SK-N-SH treated with all-trans-retinoic acid at 6 μM for 48 hours (cell line): ENCODE results near the gene UGGT2.

Experiments
- ATAC-seq: fragments of 200-7000 bp; cut with Tn5 transposase; 3 replicates; pipeline ENCODE4 v1.9.1; 2020; ENCODE audit warnings: mild to moderate bottlenecking, moderate library complexity
- ARNTL ChIP-seq: fragments of 450-650 bp; formaldehyde crosslinking; IDR thresholded peaks from 2 replicates; pipeline ENCODE4 v1.5.0; 2020; ENCODE audit warnings: low read depth, mild to moderate bottlenecking, moderate library complexity, borderline replicate concordance
- BACH2 ChIP-seq: fragments of 250-450 bp; sonication (Bioruptor Pico); IDR thresholded peaks from 2 replicates; pipeline ENCODE4 v1.9.0; 2021; ENCODE audit warnings: mild to moderate bottlenecking, borderline replicate concordance
- CREB5 ChIP-seq: fragments of 250-450 bp; sonication (Bioruptor Pico); IDR thresholded peaks from 2 replicates; pipeline ENCODE4 v1.5.1; 2020; ENCODE audit warnings: low read depth, mild to moderate bottlenecking, moderate library complexity
- CSDC2 ChIP-seq: fragments of 250-450 bp; sonication (Bioruptor Pico); IDR thresholded peaks from 2 replicates; pipeline ENCODE4 v1.5.0; 2020; ENCODE audit warnings: mild to moderate bottlenecking, moderate library complexity
- CSRNP3 ChIP-seq: fragments of 250-450 bp; sonication (Bioruptor Pico); IDR thresholded peaks from 2 replicates; pipeline ENCODE4 v1.5.1; 2021; ENCODE audit warnings: mild to moderate bottlenecking, moderate library complexity
- ESRRG ChIP-seq: fragments of 250-450 bp; sonication (Bioruptor Pico); IDR thresholded peaks from 2 replicates; pipeline ENCODE4 v1.6.1; 2021; ENCODE audit warnings: mild to moderate bottlenecking
- GLIS3 ChIP-seq: fragments of 250-450 bp; sonication (Bioruptor Pico); IDR thresholded peaks from 2 replicates; pipeline ENCODE4 v1.5.0; 2020; ENCODE audit warnings: mild to moderate bottlenecking, moderate library complexity
- ISL1 ChIP-seq: fragments of 250-450 bp; sonication (Bioruptor Pico); IDR thresholded peaks from 2 replicates; pipeline ENCODE4 v2.1.2; 2022; ENCODE audit warnings: mild to moderate bottlenecking, moderate library complexity
- OSR1 ChIP-seq: fragments of 250-450 bp; sonication (Bioruptor Pico); IDR thresholded peaks from 2 replicates; pipeline ENCODE4 v1.8.0; 2022; ENCODE audit warnings: moderate library complexity, mild to moderate bottlenecking, inconsistent platforms
- PATZ1 ChIP-seq: fragments of 250-450 bp; sonication (Bioruptor Pico); IDR thresholded peaks from 2 replicates; pipeline ENCODE4 v1.8.0; 2020; ENCODE audit warnings: mild to moderate bottlenecking, moderate library complexity, borderline replicate concordance
- POU6F1 ChIP-seq: fragments of 250-450 bp; sonication (Bioruptor Pico); IDR thresholded peaks from 2 replicates; pipeline ENCODE4 v1.8.0; 2021; ENCODE audit warnings: low read depth, mild to moderate bottlenecking, moderate library complexity, borderline replicate concordance
- RARB ChIP-seq: fragments of 250-450 bp; sonication (Bioruptor Pico); IDR thresholded peaks from 2 replicates; pipeline ENCODE4 v1.8.0; 2021; ENCODE audit warnings: mild to moderate bottlenecking, moderate library complexity
- SNAI2 ChIP-seq: fragments of 250-450 bp; sonication (Bioruptor Pico); IDR thresholded peaks from 2 replicates; pipeline ENCODE4 v1.5.0; 2020; ENCODE audit warnings: mild to moderate bottlenecking, moderate library complexity
- TCF4 ChIP-seq: fragments of 250-450 bp; sonication (Bioruptor Pico); IDR thresholded peaks from 2 replicates; pipeline ENCODE4 v1.8.0; 2021; ENCODE audit warnings: mild to moderate bottlenecking, moderate library complexity, borderline replicate concordance
- TOX ChIP-seq: fragments of 250-450 bp; sonication (Bioruptor Pico); IDR thresholded peaks from 2 replicates; pipeline ENCODE4 v1.8.0; 2021; ENCODE audit warnings: mild to moderate bottlenecking, moderate library complexity, borderline replicate concordance
- TSHZ2 ChIP-seq: fragments of 250-450 bp; sonication (Bioruptor Pico); IDR thresholded peaks from 2 replicates; pipeline ENCODE4 v1.5.0; 2020; ENCODE audit warnings: mild to moderate bottlenecking, moderate library complexity
- ZC3H10 ChIP-seq: fragments of 250-450 bp; sonication (Bioruptor Pico); IDR thresholded peaks from 2 replicates; pipeline ENCODE4 v1.5.1; 2021; ENCODE audit warnings: mild to moderate bottlenecking, moderate library complexity
- ZFP30 ChIP-seq: fragments of 450-650 bp; formaldehyde crosslinking; IDR thresholded peaks from 2 replicates; pipeline ENCODE4 v1.5.0; 2022; ENCODE audit warnings: mild to moderate bottlenecking, moderate library complexity
- ZNF565 ChIP-seq: fragments of 450-650 bp; formaldehyde crosslinking; conservative IDR thresholded peaks from 2 replicates; pipeline ENCODE4 v1.5.0; 2020; ENCODE audit warnings: low read depth, mild to moderate bottlenecking, moderate library complexity
- ZNF70 ChIP-seq: fragments of 450-650 bp; formaldehyde crosslinking; IDR thresholded peaks from 2 replicates; pipeline ENCODE4 v1.5.0; 2020; ENCODE audit warnings: mild to moderate bottlenecking, moderate library complexity
- ZNF8 ChIP-seq: fragments of 450-650 bp; formaldehyde crosslinking; IDR thresholded peaks from 2 replicates; pipeline ENCODE4 v1.5.0; 2020; ENCODE audit warnings: mild to moderate bottlenecking, moderate library complexity

Gene UGGT2

GRCh38 chr13:95800436-95800835 lies 252.8 kb downstream of the UGGT2 start:
- TF ChIP-seq OSR1 (no peak), ARNTL (CRISPR knock-in tag) (no peak), ESRRG (CRISPR knock-in tag) (no peak), POU6F1 (CRISPR knock-in tag) (no peak), CSRNP3 (no peak)
- no peak for ATAC-seq

GRCh38 chr13:95797016-95797415 lies 256.2 kb downstream of the UGGT2 start:
- ATAC-seq: no peak
- no peak for TF ChIP-seq RARB (CRISPR knock-in tag)
- TF ChIP-seq ARNTL (CRISPR knock-in tag): no peak
- TF ChIP-seq ESRRG (CRISPR knock-in tag): no peak
- no peak for TF ChIP-seq SNAI2 (CRISPR knock-in tag)
- TF ChIP-seq ZNF70 (CRISPR knock-in tag): no peak
- no peak for TF ChIP-seq TCF4
- no peak for TF ChIP-seq GLIS3 (CRISPR knock-in tag)
- TF ChIP-seq ZC3H10: no peak
- no peak for TF ChIP-seq TSHZ2 (CRISPR knock-in tag)

GRCh38 chr13:95793781-95794180 lies 259.4 kb downstream of the UGGT2 start:
- no peak for ATAC-seq
- TF ChIP-seq POU6F1 (CRISPR knock-in tag) (no peak), ZNF565 (CRISPR knock-in tag) (no peak), CSDC2 (CRISPR knock-in tag) (no peak), ZFP30 (CRISPR knock-in tag) (no peak), TCF4 (no peak), ZNF8 (CRISPR knock-in tag) (no peak), OSR1 (no peak), ZNF70 (CRISPR knock-in tag) (no peak), ARNTL (CRISPR knock-in tag) (no peak), ESRRG (CRISPR knock-in tag) (no peak), BACH2 (CRISPR knock-in tag) (no peak), TOX (CRISPR knock-in tag) (no peak), PATZ1 (CRISPR knock-in tag) (no peak), RARB (CRISPR knock-in tag) (no peak)

- no peak for ATAC-seq
- TF ChIP-seq ZNF565 (CRISPR knock-in tag) (no peak), CREB5 (no peak), CSDC2 (CRISPR knock-in tag) (no peak), PATZ1 (CRISPR knock-in tag) (no peak), ISL1 (CRISPR knock-in tag) (no peak), ZFP30 (CRISPR knock-in tag) (no peak), ZC3H10 (no peak), ARNTL (CRISPR knock-in tag) (no peak), BACH2 (CRISPR knock-in tag) (no peak)
Observed at GRCh38 chr13:95793018-95793555, 260.1 kb downstream of the UGGT2 start.
